Central memory CD8-positive, alpha-beta T cell (primary cell): ENCODE measurements around the gene HHLA2.
"Not testable (repeated sequence)": the region's sequence is repeated elsewhere in the genome, so short reads cannot be mapped to it uniquely, and the experiment has no call there.

Source experiments
- ATAC-seq: fragments of 150-1000 bp; cut with Tn5 transposase; replicated peaks from 2 replicates; pipeline ENCODE4 v1.10.0; 2022; ENCODE audit warnings: mild to moderate bottlenecking, moderate FRiP score, moderate number of reproducible peaks; ENCODE audit not compliant: poor library complexity, severe bottlenecking; ENCODE audit errors: extremely low read depth
- DNase-seq, 2 donors: peaks; one replicate each; pipeline ENCODE4 v3.0.0; 2021; ENCODE audit warnings: low spot score in 2 of 2
- H3K27ac Mint-ChIP-seq: one replicate; pipeline ENCODE4 v1.8.0; 2022; ENCODE audit warnings: low read depth, mild to moderate bottlenecking, moderate library complexity, mixed read lengths
- H3K27me3 Mint-ChIP-seq: one replicate; pipeline ENCODE4 v1.8.0; 2022; ENCODE audit warnings: mixed read lengths
- H3K36me3 Mint-ChIP-seq: one replicate; pipeline ENCODE4 v1.8.0; 2022; ENCODE audit warnings: mild to moderate bottlenecking, moderate library complexity, mixed read lengths; ENCODE audit not compliant: insufficient read depth
- H3K4me1 Mint-ChIP-seq: one replicate; pipeline ENCODE4 v1.8.0; 2022; ENCODE audit warnings: mixed read lengths
- H3K4me3 Mint-ChIP-seq: one replicate; pipeline ENCODE4 v1.8.0; 2022; ENCODE audit warnings: mild to moderate bottlenecking, moderate library complexity, mixed read lengths
- H3K9me3 Mint-ChIP-seq: one replicate; pipeline ENCODE4 v1.8.0; 2022; ENCODE audit warnings: mixed read lengths

The HHLA2 gene, protein sequence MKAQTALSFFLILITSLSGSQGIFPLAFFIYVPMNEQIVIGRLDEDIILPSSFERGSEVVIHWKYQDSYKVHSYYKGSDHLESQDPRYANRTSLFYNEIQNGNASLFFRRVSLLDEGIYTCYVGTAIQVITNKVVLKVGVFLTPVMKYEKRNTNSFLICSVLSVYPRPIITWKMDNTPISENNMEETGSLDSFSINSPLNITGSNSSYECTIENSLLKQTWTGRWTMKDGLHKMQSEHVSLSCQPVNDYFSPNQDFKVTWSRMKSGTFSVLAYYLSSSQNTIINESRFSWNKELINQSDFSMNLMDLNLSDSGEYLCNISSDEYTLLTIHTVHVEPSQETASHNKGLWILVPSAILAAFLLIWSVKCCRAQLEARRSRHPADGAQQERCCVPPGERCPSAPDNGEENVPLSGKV

DNA sequence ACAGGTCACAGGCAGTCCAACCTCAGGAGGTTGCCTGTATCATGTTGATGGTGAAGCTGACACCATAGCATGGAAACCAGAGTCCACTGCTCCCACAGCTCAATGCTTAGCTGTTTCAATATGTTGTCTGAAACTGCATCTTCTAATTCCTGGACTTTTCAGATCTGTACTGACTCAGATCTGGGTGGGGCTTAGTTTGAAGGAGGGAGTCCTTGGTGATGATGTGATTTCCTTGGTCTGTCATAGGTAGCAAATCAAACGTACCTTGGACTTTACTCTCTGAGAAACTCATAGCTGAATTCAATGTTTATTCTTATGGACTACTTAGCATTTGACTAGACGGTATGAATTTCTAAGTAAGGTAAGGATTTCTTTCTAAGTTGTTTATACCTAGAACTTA, at the start of gene HHLA2:
HHLA2 (plus strand) TSS at position 310 of the 400 bp plus-strand sequence. CDS start 55,266 bp downstream, outside the sequence.
- Mint-ChIP-seq H3K27ac (no peak within 1 kb of the TSS), H3K9me3 (no peaks in the 10 kb centered on the region), H3K36me3 (peaks cover 2% of the 10 kb centered on the region), H3K27me3 (no peaks in the 10 kb centered on the region), H3K4me1 (peaks cover 36% of the 10 kb centered on the region), H3K4me3 (no peak within 1 kb of the TSS)
- DNase-seq: no peak
- no peak for ATAC-seq

DNA sequence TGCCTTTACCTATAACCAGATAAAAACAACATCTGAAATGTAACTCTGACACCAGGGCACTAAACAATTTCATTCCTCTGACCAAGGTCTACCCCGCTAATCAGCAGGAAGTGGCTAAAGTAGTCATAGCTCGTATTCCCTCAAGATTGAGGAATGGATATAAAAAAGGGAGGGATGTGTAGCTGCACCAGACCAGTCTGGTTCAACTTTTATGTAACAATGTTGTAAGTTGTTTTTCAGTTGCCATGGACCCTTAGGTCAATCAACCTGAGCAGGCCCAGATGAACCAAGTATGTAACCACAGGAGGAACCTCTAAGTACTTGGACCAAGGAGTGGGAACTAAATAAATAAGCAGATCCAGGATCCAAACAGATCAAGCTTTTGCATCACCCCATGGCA, 45.7 kb upstream of the HHLA2 start:
- Mint-ChIP-seq H3K36me3 (no peaks in the 10 kb centered on the region), H3K27ac (no peak overlapping the region), H3K27me3 (no peaks in the 10 kb centered on the region), H3K4me1 (no peaks in the 10 kb centered on the region), H3K4me3 (no peak overlapping the region), H3K9me3 (no peaks in the 10 kb centered on the region)
- ATAC-seq (no peak), DNase-seq (no peak)

DNA sequence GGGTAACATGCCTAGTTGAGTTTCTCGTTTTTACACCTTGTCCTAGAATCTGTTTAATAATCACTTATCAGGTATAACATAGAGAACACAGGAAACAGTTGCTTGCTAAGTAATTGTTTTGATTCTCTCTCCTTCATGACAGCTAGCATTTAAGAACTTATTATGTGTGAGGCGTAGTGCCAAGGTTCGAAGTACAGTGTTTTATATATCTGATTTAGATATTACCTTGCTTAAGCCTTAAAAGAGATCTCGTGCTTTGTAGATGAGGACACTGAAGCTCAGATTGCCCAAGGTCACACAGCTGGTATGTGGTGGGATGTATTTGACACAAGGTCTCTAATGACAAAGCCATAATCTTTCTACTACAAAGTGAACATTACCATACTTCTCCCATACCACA, 45.1 kb upstream of the HHLA2 start:
- no peak overlapping the region for H3K27ac Mint-ChIP-seq
- no peaks in the 10 kb centered on the region for H3K4me1 Mint-ChIP-seq
- no peaks in the 10 kb centered on the region for H3K9me3 Mint-ChIP-seq
- DNase-seq (no peak), ATAC-seq (no peak)
- no peaks in the 10 kb centered on the region for H3K36me3 Mint-ChIP-seq
- H3K4me3 Mint-ChIP-seq: no peak overlapping the region
- H3K27me3 Mint-ChIP-seq: no peaks in the 10 kb centered on the region

- no peaks in the 10 kb centered on the region for H3K27me3 Mint-ChIP-seq
- H3K36me3 Mint-ChIP-seq: no peaks in the 10 kb centered on the region
- no peaks in the 10 kb centered on the region for H3K9me3 Mint-ChIP-seq
- no peaks in the 10 kb centered on the region for H3K4me1 Mint-ChIP-seq
- H3K27ac Mint-ChIP-seq: no peak overlapping the region
- no peak overlapping the region for H3K4me3 Mint-ChIP-seq
- DNase-seq: no peak
- no peak for ATAC-seq
These were observed 44.5 kb upstream of the HHLA2 start for GRCh38 chr3:108251844-108252243.

DNA sequence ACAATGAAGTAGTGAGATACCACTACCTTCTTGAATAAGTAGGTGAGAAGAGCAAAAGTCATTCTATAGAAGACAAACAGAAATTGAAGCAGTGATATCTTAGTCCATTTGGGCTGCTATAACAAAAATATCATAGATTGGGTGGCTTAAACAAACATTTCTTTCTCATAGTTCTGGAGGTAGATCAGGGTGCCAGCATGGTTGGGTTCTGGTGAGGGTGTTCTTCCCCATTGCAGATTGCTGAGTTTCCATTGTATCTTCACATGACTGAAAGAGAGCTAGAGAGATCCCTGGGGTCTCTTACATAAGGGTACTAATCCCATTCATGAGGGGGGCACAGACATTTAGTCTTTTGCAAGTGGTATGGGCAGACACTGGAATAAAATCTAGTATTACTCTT, 41.2 kb upstream of the HHLA2 start:
- Mint-ChIP-seq H3K27me3 (no peaks in the 10 kb centered on the region), H3K4me3 (no peak overlapping the region), H3K4me1 (no peaks in the 10 kb centered on the region), H3K9me3 (no peaks in the 10 kb centered on the region), H3K27ac (no peak overlapping the region), H3K36me3 (no peaks in the 10 kb centered on the region)
- ATAC-seq (no peak), DNase-seq (no peak)

- not testable (repeated sequence) for H3K36me3 Mint-ChIP-seq, H3K9me3 Mint-ChIP-seq, H3K4me3 Mint-ChIP-seq, ATAC-seq, DNase-seq, H3K27ac Mint-ChIP-seq, H3K27me3 Mint-ChIP-seq, H3K4me1 Mint-ChIP-seq
These were observed 31.6 kb upstream of the HHLA2 start for GRCh38 chr3:108264534-108265298.

GRCh38 chr3:108268235-108268634, 28.1 kb upstream of the HHLA2 start:
- H3K36me3 Mint-ChIP-seq, H3K27ac Mint-ChIP-seq, H3K4me1 Mint-ChIP-seq, DNase-seq, H3K4me3 Mint-ChIP-seq, H3K27me3 Mint-ChIP-seq, H3K9me3 Mint-ChIP-seq, ATAC-seq: not testable (repeated sequence)

DNA sequence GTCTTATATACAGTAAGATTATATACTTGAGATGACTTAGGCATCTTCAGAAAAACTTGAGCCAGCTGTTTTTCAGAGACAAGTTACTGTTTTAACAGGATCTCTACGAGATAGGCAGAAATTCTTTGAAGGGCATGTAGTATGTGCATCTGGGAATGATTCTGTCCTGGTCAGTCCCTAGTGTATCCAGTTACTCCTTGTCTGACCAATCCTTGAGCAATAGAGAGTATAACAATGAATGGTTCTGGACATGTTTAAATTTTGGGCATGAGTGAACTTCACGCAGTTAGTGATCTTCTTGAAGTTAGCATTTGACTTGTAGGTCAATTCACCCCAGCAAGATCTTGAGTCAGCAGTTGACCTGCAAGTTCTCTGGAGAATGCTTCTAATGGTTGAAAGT, 24.7 kb upstream of the HHLA2 start:
- H3K27me3 Mint-ChIP-seq: no peaks in the 10 kb centered on the region
- no peak for DNase-seq
- no peaks in the 10 kb centered on the region for H3K4me1 Mint-ChIP-seq
- no peak overlapping the region for H3K4me3 Mint-ChIP-seq
- H3K9me3 Mint-ChIP-seq: no peaks in the 10 kb centered on the region
- H3K27ac Mint-ChIP-seq: no peak overlapping the region
- ATAC-seq: no peak
- no peaks in the 10 kb centered on the region for H3K36me3 Mint-ChIP-seq

DNA sequence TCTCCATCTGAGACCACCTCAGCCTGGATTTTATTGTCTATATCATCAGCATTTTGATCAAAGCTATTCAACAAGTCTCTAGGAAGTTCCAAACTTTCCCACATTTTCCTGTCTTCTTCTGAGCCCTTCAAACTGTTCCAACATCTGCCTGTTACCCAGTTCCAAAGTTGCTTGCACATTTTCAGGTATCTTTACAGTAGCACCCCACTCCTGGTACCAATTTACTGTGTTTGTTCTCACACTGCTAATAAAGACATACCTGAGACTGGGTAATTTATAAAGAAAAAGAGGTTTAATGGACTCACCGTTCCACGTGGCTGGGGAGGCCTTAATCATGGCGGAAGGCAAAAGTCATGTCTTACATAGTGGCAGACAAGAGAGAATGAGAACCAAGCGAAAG, 17.3 kb upstream of the HHLA2 start:
- not testable (repeated sequence) for ATAC-seq, H3K27ac Mint-ChIP-seq, H3K9me3 Mint-ChIP-seq, H3K4me3 Mint-ChIP-seq, H3K36me3 Mint-ChIP-seq, H3K4me1 Mint-ChIP-seq, DNase-seq, H3K27me3 Mint-ChIP-seq

DNA sequence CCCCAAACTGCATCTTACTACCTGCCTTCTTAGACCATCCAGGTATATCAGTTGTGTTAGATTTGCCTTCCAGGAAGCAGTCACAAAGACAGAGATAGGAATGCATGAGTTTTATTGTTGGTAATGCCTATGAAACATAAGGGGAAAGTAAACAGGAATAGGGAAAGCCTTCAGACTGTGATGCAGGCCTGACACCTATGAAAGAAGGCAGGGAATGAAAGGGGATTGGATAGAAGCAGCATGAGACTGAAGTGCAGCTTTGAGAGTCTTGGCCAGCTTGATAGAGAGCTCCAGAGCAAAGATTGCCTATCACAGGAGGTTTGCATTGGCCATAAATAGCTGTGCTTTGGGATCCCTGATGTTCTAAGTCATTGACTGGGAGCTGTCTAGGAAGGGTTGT, 15.9 kb upstream of the HHLA2 start:
- DNase-seq: no peak
- H3K36me3 Mint-ChIP-seq: no peaks in the 10 kb centered on the region
- no peak overlapping the region for H3K4me3 Mint-ChIP-seq
- no peaks in the 10 kb centered on the region for H3K4me1 Mint-ChIP-seq
- no peaks in the 10 kb centered on the region for H3K27me3 Mint-ChIP-seq
- ATAC-seq: no peak
- no peak overlapping the region for H3K27ac Mint-ChIP-seq
- H3K9me3 Mint-ChIP-seq: peaks cover 9% of the 10 kb centered on the region

DNA sequence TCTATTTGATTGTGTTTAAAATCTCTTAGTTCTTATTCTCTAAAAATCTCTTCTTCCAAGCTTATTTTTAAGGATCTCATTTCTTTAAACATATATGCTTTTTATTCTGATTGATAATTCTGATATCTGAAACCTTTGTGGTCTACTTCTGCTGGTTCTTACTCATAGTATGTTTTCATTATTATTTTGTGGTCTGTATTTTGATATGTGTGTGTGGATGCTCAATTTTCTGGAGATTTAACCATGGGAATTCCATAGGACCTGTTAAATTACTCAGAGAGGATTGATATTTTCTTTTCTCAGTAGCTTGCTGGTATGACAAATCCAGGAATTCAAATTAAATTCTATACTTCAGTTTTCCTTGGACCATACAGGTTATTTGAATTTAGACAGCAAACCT, 14.7 kb upstream of the HHLA2 start:
- Mint-ChIP-seq H3K36me3 (no peaks in the 10 kb centered on the region), H3K4me3 (no peak overlapping the region), H3K4me1 (no peaks in the 10 kb centered on the region), H3K27me3 (no peaks in the 10 kb centered on the region), H3K27ac (no peak overlapping the region), H3K9me3 (peaks cover 9% of the 10 kb centered on the region)
- ATAC-seq (no peak), DNase-seq (no peak)

DNA sequence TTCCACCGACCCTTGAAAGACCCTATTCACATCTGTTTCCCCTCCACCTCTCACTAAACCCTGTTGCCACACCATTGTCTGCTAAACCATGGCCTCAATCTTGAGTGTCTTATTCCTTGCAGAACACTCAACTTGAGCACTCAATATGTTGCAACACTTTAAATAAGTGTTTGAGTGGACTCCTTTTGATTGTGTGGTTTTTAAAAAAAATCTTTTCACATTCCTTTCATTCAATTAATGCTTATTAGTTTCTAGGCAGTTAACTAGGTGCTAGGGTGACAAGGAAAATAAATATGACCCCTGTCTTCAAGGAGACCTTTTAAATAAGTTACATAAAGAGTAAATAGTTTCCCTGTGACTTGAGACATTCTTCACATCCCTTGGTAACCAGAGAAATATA, 13.3 kb upstream of the HHLA2 start:
- Mint-ChIP-seq H3K9me3 (peaks cover 9% of the 10 kb centered on the region), H3K4me1 (no peaks in the 10 kb centered on the region), H3K27ac (no peak overlapping the region), H3K36me3 (no peaks in the 10 kb centered on the region), H3K4me3 (no peak overlapping the region), H3K27me3 (no peaks in the 10 kb centered on the region)
- no peak for ATAC-seq
- DNase-seq: no peak

DNA sequence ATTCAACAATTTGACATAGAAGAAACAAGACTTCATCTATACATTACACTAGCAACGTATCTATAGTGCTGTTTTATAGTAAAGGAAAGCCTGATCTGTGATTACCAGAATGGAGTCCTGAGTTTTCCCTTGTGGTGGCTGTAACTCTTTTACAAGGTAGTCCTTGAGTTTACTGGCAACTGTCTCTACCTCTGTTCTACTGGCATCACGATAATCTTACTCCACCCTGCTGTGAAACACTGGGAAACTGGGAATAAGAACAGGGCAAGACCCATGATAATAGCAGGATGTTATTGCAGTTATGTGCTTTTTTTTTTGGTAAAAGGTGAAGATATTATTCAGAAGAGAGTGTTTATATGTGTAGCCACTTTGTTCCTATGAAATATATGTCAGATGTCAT, 12.4 kb upstream of the HHLA2 start:
- no peak for ATAC-seq
- H3K9me3 Mint-ChIP-seq: peaks cover 5% of the 10 kb centered on the region
- no peaks in the 10 kb centered on the region for H3K36me3 Mint-ChIP-seq
- no peak overlapping the region for H3K27ac Mint-ChIP-seq
- no peaks in the 10 kb centered on the region for H3K4me1 Mint-ChIP-seq
- DNase-seq: no peak
- no peaks in the 10 kb centered on the region for H3K27me3 Mint-ChIP-seq
- no peak overlapping the region for H3K4me3 Mint-ChIP-seq
